Lung (tissue), 11 donors: ENCODE data around the gene GPR35. TPM values are rescaled to one million over a fixed set of nuclear protein-coding genes. Genes with fewer than 3 reads are reported as not detected.
"Not testable (repeated sequence)": the region's sequence is repeated elsewhere in the genome, so short reads cannot be mapped to it uniquely, and the experiment has no call there.

Source experiments
- ATAC-seq: fragments of 200-7000 bp; cut with Tn5 transposase; one replicate; pipeline ENCODE4 v1.9.1; 2020; ENCODE audit warnings: moderate number of reproducible peaks; ENCODE audit not compliant: insufficient read depth, low FRiP score
- DNase-seq, 3 donors: peaks; one replicate each; pipeline ENCODE4 v3.0.0-alpha.2; 2013 to 2017
- H3K27ac ChIP-seq, 2 donors: one replicate each; pipeline ENCODE4 v1.5.1; 2013; ENCODE audit warnings: mild to moderate bottlenecking in 2 of 2, moderate library complexity in 2 of 2, control low read depth in 1 of 2, inconsistent platforms in 1 of 2, low read depth in 1 of 2, low read length in 1 of 2
- H3K27me3 ChIP-seq, 3 donors: one replicate each; pipeline ENCODE4 v1.5.1; 2013; ENCODE audit warnings: low read length in 2 of 3; ENCODE audit not compliant: control insufficient read depth in 3 of 3, insufficient read depth in 3 of 3
- H3K36me3 ChIP-seq, 4 donors: one replicate each; pipeline ENCODE4 v1.5.1; 2013; ENCODE audit warnings: low read length in 4 of 4, mild to moderate bottlenecking in 1 of 4, moderate library complexity in 1 of 4; ENCODE audit not compliant: control insufficient read depth in 4 of 4, insufficient read depth in 4 of 4
- H3K4me1 ChIP-seq, 5 donors: one replicate each; pipeline ENCODE4 v1.5.1; 2013; ENCODE audit warnings: low read length in 5 of 5, mild to moderate bottlenecking in 2 of 5, moderate library complexity in 1 of 5; ENCODE audit not compliant: control insufficient read depth in 5 of 5, insufficient read depth in 5 of 5
- H3K4me3 ChIP-seq: one replicate; pipeline ENCODE4 v1.5.1; 2013; ENCODE audit warnings: mild to moderate bottlenecking, control low read depth, moderate library complexity
- H3K9ac ChIP-seq, 2 donors: one replicate each; pipeline ENCODE4 v1.5.1; 2013; ENCODE audit warnings: low read length in 2 of 2, control low read depth in 1 of 2; ENCODE audit not compliant: insufficient read depth in 1 of 2
- H3K9me3 ChIP-seq, 4 donors: one replicate each; pipeline ENCODE4 v1.5.1; 2013; ENCODE audit warnings: low read length in 3 of 4, mild to moderate bottlenecking in 1 of 4, moderate library complexity in 1 of 4; ENCODE audit not compliant: control insufficient read depth in 4 of 4, insufficient read depth in 3 of 4
- WGBS, 2 donors: extraction: QIAGEN DNeasy Blood & Tissue Kit; methylation state at CpG; one replicate each; pipeline ENCODE4 v1.1.7; 2013; 5-methylcytosine and 5-hydroxymethylcytosine counted together
- polyA plus RNA-seq, 2 donors: library from polyadenylated mRNA; stranded (reverse); fragments of 200-250 nt; gene quantifications; one replicate each; pipeline ENCODE4 v1.2.1, GENCODE V29; 2013
- small RNA-seq: library from RNA; depleted of rRNA; stranded (forward); fragments of <200 nt; gene quantifications from one replicate; pipeline ENCODE3, GENCODE V24; 2014; ENCODE audit warnings: low replicate concordance
- total RNA-seq, 2 donors: library from RNA; depleted of rRNA in 1 of 2; stranded (reverse); fragments of >200 nt in 1 of 2; gene quantifications; one replicate each; pipeline ENCODE4 v1.2.1, GENCODE V29; 2014 to 2021
- donor health status: Bipolar disorder and iron deficiency.
- donor health status: healthy.
- donor health status: DM: yes; HTN: yes; CAD: no.

Gene GPR35
- total and polyA plus RNA-seq, 4 donors: 2.3 to 10.3 (median 4.1) TPM

- H3K4me1 ChIP-seq, H3K9ac ChIP-seq, H3K36me3 ChIP-seq, H3K4me3 ChIP-seq, H3K27ac ChIP-seq, DNase-seq, H3K9me3 ChIP-seq: not testable (repeated sequence)
- ATAC-seq: peak; percentile 42
- H3K27me3 ChIP-seq: peaks cover 7 to 27% (median 15%) of the 10 kb centered on the region in 3 donors
- no CpG with 5 or more reads among the region's 24 CpGs for WGBS, 2 donors
These were observed 50.1 kb downstream of the GPR35 start for GRCh38 chr2:240675345-240675744.

GRCh38 chr2:240678043-240678442, 52.8 kb downstream of the GPR35 start:
- not testable (repeated sequence) for DNase-seq, H3K9me3 ChIP-seq, H3K9ac ChIP-seq, H3K4me1 ChIP-seq, ATAC-seq, H3K36me3 ChIP-seq, H3K4me3 ChIP-seq, H3K27me3 ChIP-seq, H3K27ac ChIP-seq
- WGBS, 2 donors: 74 to 85% methylated on average over 5 to 6 of the region's 14 CpGs

- not testable (repeated sequence) for ATAC-seq, H3K27me3 ChIP-seq, H3K9ac ChIP-seq, DNase-seq, H3K27ac ChIP-seq, H3K4me3 ChIP-seq, H3K4me1 ChIP-seq, H3K36me3 ChIP-seq, H3K9me3 ChIP-seq
- no CpG with 5 or more reads among the region's 19 CpGs for WGBS, 2 donors
These were observed 53.6 kb downstream of the GPR35 start for GRCh38 chr2:240678909-240679308.

- not testable (repeated sequence) for H3K9ac ChIP-seq, H3K36me3 ChIP-seq, H3K4me1 ChIP-seq, H3K9me3 ChIP-seq, H3K27me3 ChIP-seq, ATAC-seq, H3K4me3 ChIP-seq, DNase-seq, H3K27ac ChIP-seq
- 46 to 78% methylated on average over 2 of the region's 11 CpGs for WGBS, 2 donors
These were observed 54.9 kb downstream of the GPR35 start for GRCh38 chr2:240680185-240680584.

Small RNAs within 50 kb of the gene (small RNA-seq; reads per million reads assigned to genes)
- gene AC011298.3: not detected

Other genes with a start within 250 kb of the GPR35 start
- 10 to 100 TPM; 23.2 to 62.5 TPM for gene GPC1, start 189.8 kb upstream of the GPR35 start, total RNA-seq
- gene GPC1, start 189.8 kb upstream of the GPR35 start, polyA plus RNA-seq: 10 to 100 TPM; 24.6 to 28.5 TPM
- gene ANKMY1, start 67.5 kb upstream of the GPR35 start, total RNA-seq: 10 to 100 TPM; 15.8 to 34.8 TPM
- gene ANKMY1, start 67.5 kb upstream of the GPR35 start, polyA plus RNA-seq: 10 to 100 TPM in 1 of 2 donors, 1 to 10 TPM in 1; 9.3 to 13.9 TPM
- gene DUSP28, start 65.1 kb upstream of the GPR35 start, total RNA-seq: 1 to 10 TPM; 2.8 to 7.7 TPM
- gene DUSP28, start 65.1 kb upstream of the GPR35 start, polyA plus RNA-seq: 1 to 10 TPM; 4.4 to 5.9 TPM
- gene RNPEPL1, start 57.0 kb upstream of the GPR35 start, total RNA-seq: 10 to 100 TPM; 24.5 to 94.8 TPM
- gene RNPEPL1, start 57.0 kb upstream of the GPR35 start, polyA plus RNA-seq: 100 to 1,000 TPM in 1 of 2 donors, 10 to 100 TPM in 1; 81.6 to 235 TPM
- gene CAPN10, start 38.7 kb upstream of the GPR35 start, total RNA-seq: 10 to 100 TPM; 28.2 to 42.9 TPM
- gene CAPN10, start 38.7 kb upstream of the GPR35 start, polyA plus RNA-seq: 10 to 100 TPM; 28.3 to 38.7 TPM
- under 1 TPM in 1 of 2 donors, not detected in 1; 0.15 TPM for gene AQP12B, start 57.4 kb downstream of the GPR35 start, total RNA-seq
- gene AQP12B, start 57.4 kb downstream of the GPR35 start, polyA plus RNA-seq: not detected
- gene AQP12A, start 66.4 kb downstream of the GPR35 start, total RNA-seq: not detected
- gene AQP12A, start 66.4 kb downstream of the GPR35 start, polyA plus RNA-seq: not detected
- 1 to 10 TPM in 1 of 2 donors, under 1 TPM in 1; 0.71 to 2.3 TPM for gene KIF1A, start 194.7 kb downstream of the GPR35 start, total RNA-seq
- gene KIF1A, start 194.7 kb downstream of the GPR35 start, polyA plus RNA-seq: under 1 TPM; 0.14 to 0.22 TPM
- gene AGXT, start 243.3 kb downstream of the GPR35 start, total RNA-seq: under 1 TPM in 1 of 2 donors, not detected in 1; 0.61 TPM
- gene AGXT, start 243.3 kb downstream of the GPR35 start, polyA plus RNA-seq: under 1 TPM; 0.05 to 0.16 TPM